ENCODE results near the gene TMEM209.
"Not testable (repeated sequence)": the region's sequence is repeated elsewhere in the genome, so short reads cannot be mapped to it uniquely, and the experiment has no call there.

Gene TMEM209

GRCh38 chr7:130218806-130219620 lies 13.8 kb upstream of the TMEM209 start:
- no peak for DNase-seq

- no peak for DNase-seq
Observed at GRCh38 chr7:130216750-130217149, 11.5 kb upstream of the TMEM209 start.

- DNase-seq, result no peak
Observed at GRCh38 chr7:130216025-130216424, 10.8 kb upstream of the TMEM209 start.

- no peak for DNase-seq
Observed at GRCh38 chr7:130213828-130214227, 8.6 kb upstream of the TMEM209 start.

GRCh38 chr7:130210181-130210935 lies 5.2 kb upstream of the TMEM209 start:
- no peak for DNase-seq

GRCh38 chr7:130208516-130208915 lies 3.3 kb upstream of the TMEM209 start:
- DNase-seq, result peak; percentile 8 to 22

- peak; percentile 50 to 86 for DNase-seq
Observed at GRCh38 chr7:130207642-130208041, 2.4 kb upstream of the TMEM209 start, which contains the start of gene SSMEM1. SSMEM1 (plus strand) TSS chr7:130207860; CDS start chr7:130207911, 51 bp downstream.

GRCh38 chr7:130207033-130207432 lies 1.8 kb upstream of the TMEM209 start:
- no peak for DNase-seq

- DNase-seq, result no peak
Observed at GRCh38 chr7:130201796-130202195, 3.4 kb downstream of the TMEM209 start.

GRCh38 chr7:130197094-130197493 lies 8.1 kb downstream of the TMEM209 start:
- DNase-seq, result no peak

GRCh38 chr7:130196476-130196875 lies 8.7 kb downstream of the TMEM209 start:
- DNase-seq, result no peak

GRCh38 chr7:130195396-130195795 lies 9.8 kb downstream of the TMEM209 start:
- DNase-seq, result no peak

- no peak for DNase-seq
Observed at GRCh38 chr7:130191791-130192190, 13.4 kb downstream of the TMEM209 start.

- no peak for DNase-seq
Observed at GRCh38 chr7:130189343-130189742, 15.9 kb downstream of the TMEM209 start.

- DNase-seq, result no peak
Observed at GRCh38 chr7:130187360-130187759, 17.8 kb downstream of the TMEM209 start.

- not testable (repeated sequence) for DNase-seq
Observed at GRCh38 chr7:130184349-130184748, 20.9 kb downstream of the TMEM209 start.

- no peak for DNase-seq
Observed at GRCh38 chr7:130182990-130183389, 22.2 kb downstream of the TMEM209 start.

- no peak for DNase-seq
Observed at GRCh38 chr7:130181263-130181605, 24.0 kb downstream of the TMEM209 start.

- peak; percentile 85 to 88 for DNase-seq
Observed at GRCh38 chr7:130180571-130181262, 24.5 kb downstream of the TMEM209 start.

- no peak for DNase-seq
Observed at GRCh38 chr7:130179631-130180030, 25.6 kb downstream of the TMEM209 start.

GRCh38 chr7:130178251-130178650 lies 27.0 kb downstream of the TMEM209 start:
- no peak for DNase-seq

GRCh38 chr7:130174237-130174959 lies 30.8 kb downstream of the TMEM209 start:
- DNase-seq, result no peak

GRCh38 chr7:130162196-130162595 lies 43.0 kb downstream of the TMEM209 start:
- DNase-seq, result no peak

Measured in inflammatory macrophage (primary cell).